Retinal pigment epithelial cell (primary cell): Measurements from ENCODE around the gene MBLAC1.

ENCODE experiments used
- DNase-seq: peaks from one replicate; pipeline ENCODE4 v3.0.0-alpha.2; 2010; ENCODE audit warnings: low read depth
- H3K4me3 ChIP-seq: 2 replicates; pipeline ENCODE4 v1.5.1; 2011; ENCODE audit warnings: mild to moderate bottlenecking, low read length, control low read depth, moderate library complexity
- CTCF ChIP-seq: conservative IDR thresholded peaks from 2 replicates; pipeline ENCODE4 v1.5.1; 2011; ENCODE audit warnings: low read depth, low read length, control low read depth, inconsistent platforms

The MBLAC1 gene

GRCh38 chr7:100091411-100092181 lies 35.2 kb upstream of the MBLAC1 start:
- H3K4me3 ChIP-seq, result no peak overlapping the region
- peak; percentile 19 for TF ChIP-seq CTCF
- no peak for DNase-seq

GRCh38 chr7:100093054-100093453 lies 33.7 kb upstream of the MBLAC1 start:
- DNase-seq, result no peak
- TF ChIP-seq CTCF, result no peak
- no peak overlapping the region for H3K4me3 ChIP-seq

- DNase-seq, result no peak
- no peak for TF ChIP-seq CTCF
- no peak overlapping the region for H3K4me3 ChIP-seq
Measured at GRCh38 chr7:100093498-100093897, 33.3 kb upstream of the MBLAC1 start.

- DNase-seq, result no peak
- no peak for TF ChIP-seq CTCF
- no peak overlapping the region for H3K4me3 ChIP-seq
Measured at GRCh38 chr7:100093925-100094486, 32.8 kb upstream of the MBLAC1 start.

GRCh38 chr7:100095289-100095688 lies 31.5 kb upstream of the MBLAC1 start:
- no peak for TF ChIP-seq CTCF
- no peak overlapping the region for H3K4me3 ChIP-seq
- DNase-seq, result no peak

GRCh38 chr7:100095704-100096103 lies 31.1 kb upstream of the MBLAC1 start:
- no peak for TF ChIP-seq CTCF
- DNase-seq, result no peak
- no peak overlapping the region for H3K4me3 ChIP-seq

- TF ChIP-seq CTCF, result no peak
- no peak for DNase-seq
- peak overlapping the region; percentile 94 for H3K4me3 ChIP-seq
Measured at GRCh38 chr7:100098913-100099312, 27.9 kb upstream of the MBLAC1 start.
